HepG2 (cell line): ENCODE measurements around the gene TMEM214. TPM values are rescaled to one million over a fixed set of nuclear protein-coding genes. Genes with fewer than 3 reads are reported as not detected.

Experiments used
- CHD2 ChIP-seq: IDR thresholded peaks from 2 replicates; pipeline ENCODE4 v1.6.1; 2011; ENCODE audit warnings: low read depth, low read length, improper control_type of control experiment
- ELF3 ChIP-seq: IDR thresholded peaks from 2 replicates; pipeline ENCODE4 v1.6.1; 2016; ENCODE audit warnings: missing genetic modification reagents, missing compliant biosample characterization
- FOXA1 ChIP-seq, 2 experiments: fragments of 450-650 bp in 1 of 2; sonication (generic) in 1 of 2; formaldehyde crosslinking in 1 of 2; IDR thresholded peaks; 2 replicates each; pipeline versions ENCODE4 v1.4.0 to v1.6.1; 2016 to 2020; ENCODE audit warnings: missing genetic modification reagents in 1 of 2
- GATAD2A ChIP-seq: IDR thresholded peaks from 2 replicates; pipeline ENCODE4 v1.6.1; 2016
- KLF12 ChIP-seq: sonication (generic); formaldehyde crosslinking; IDR thresholded peaks from 2 replicates; pipeline ENCODE4 v1.4.0; 2020; ENCODE audit warnings: missing genetic modification reagents, borderline replicate concordance
- KLF6 ChIP-seq: IDR thresholded peaks from 2 replicates; pipeline ENCODE4 v1.8.0; 2016; ENCODE audit warnings: missing biosample characterization, missing genetic modification reagents
- MIER2 ChIP-seq: IDR thresholded peaks from 2 replicates; pipeline ENCODE4 v1.6.1; 2016; ENCODE audit warnings: missing biosample characterization, missing genetic modification reagents
- ONECUT2 ChIP-seq: sonication (generic); formaldehyde crosslinking; IDR thresholded peaks from 2 replicates; pipeline ENCODE4 v1.4.0; 2020; ENCODE audit warnings: missing genetic modification reagents
- SALL2 ChIP-seq: sonication (generic); formaldehyde crosslinking; IDR thresholded peaks from 2 replicates; pipeline ENCODE4 v1.8.1; 2023; ENCODE audit warnings: mild to moderate bottlenecking, missing genetic modification reagents, inconsistent platforms
- U2AF2 ChIP-seq: fragments of 200-400 bp; formaldehyde crosslinking; IDR thresholded peaks from 2 replicates; pipeline ENCODE4 v1.6.1; 2017; ENCODE audit warnings: low read depth, mild to moderate bottlenecking, low read length
- ZBTB21 ChIP-seq: sonication (generic); formaldehyde crosslinking; IDR thresholded peaks from 2 replicates; pipeline ENCODE4 v1.4.0; 2020; ENCODE audit warnings: missing genetic modification reagents
- ZFP1 ChIP-seq: IDR thresholded peaks from 2 replicates; pipeline ENCODE4 v1.6.1; 2016
- ZNF138 ChIP-seq: sonication (generic); formaldehyde crosslinking; IDR thresholded peaks from 2 replicates; pipeline ENCODE4 v1.5.0; 2020; ENCODE audit warnings: mild to moderate bottlenecking, low read depth, missing genetic modification reagents
- polyA plus RNA-seq, 8 experiments: library from polyadenylated mRNA; depleted of rRNA in 3 of 8; stranded (reverse) in 7 of 8; unstranded in 1 of 8; fragments of >200 nt; fragmentation: Illumina TruSeq in 4 of 8; extraction: Trizol in 4 of 8; gene quantifications; 2 replicates each; pipeline versions ENCODE4 v1.2.1 to v1.2.3, GENCODE V29; 2011 to 2016; ENCODE audit warnings: low read depth in 4 of 8, missing spikeins in 1 of 8, mixed read lengths in 1 of 8; ENCODE audit not compliant: insufficient read depth in 1 of 8
- total RNA-seq, 5 experiments: library from RNA; depleted of rRNA; stranded (reverse); fragments of >200 nt; fragmentation: Illumina TruSeq; extraction: Trizol; gene quantifications; 2 replicates each; pipeline ENCODE4 v1.2.3, GENCODE V29; 2016; ENCODE audit warnings: low read depth in 1 of 5
- TF ChIP-seq, protein P1 (sequence below): IDR thresholded peaks from 2 replicates; pipeline ENCODE4 v1.6.1; 2016
- TF ChIP-seq, protein P2 (sequence below): sonication (generic); formaldehyde crosslinking; IDR thresholded peaks from 2 replicates; pipeline ENCODE4 v1.4.0; 2020; ENCODE audit warnings: missing genetic modification reagents
- TF ChIP-seq, protein P3 (sequence below): sonication (generic); formaldehyde crosslinking; IDR thresholded peaks from 2 replicates; pipeline ENCODE4 v1.4.0; 2020; ENCODE audit warnings: missing genetic modification reagents, mild to moderate bottlenecking, borderline replicate concordance
- TF ChIP-seq, protein P4 (sequence below): IDR thresholded peaks from 2 replicates; pipeline ENCODE4 v1.6.1; 2012; ENCODE audit warnings: inconsistent platforms
- TF ChIP-seq, protein P5 (sequence below): IDR thresholded peaks from 2 replicates; pipeline ENCODE4 v1.6.1; 2018; ENCODE audit warnings: missing genetic modification reagents

The TMEM214 gene
- total and polyA plus RNA-seq, 2 of the 13 experiments (the other 11 are each of a cell fraction or from before 2014, with no cell fraction given), result 58.3 to 132 TPM

DNA sequence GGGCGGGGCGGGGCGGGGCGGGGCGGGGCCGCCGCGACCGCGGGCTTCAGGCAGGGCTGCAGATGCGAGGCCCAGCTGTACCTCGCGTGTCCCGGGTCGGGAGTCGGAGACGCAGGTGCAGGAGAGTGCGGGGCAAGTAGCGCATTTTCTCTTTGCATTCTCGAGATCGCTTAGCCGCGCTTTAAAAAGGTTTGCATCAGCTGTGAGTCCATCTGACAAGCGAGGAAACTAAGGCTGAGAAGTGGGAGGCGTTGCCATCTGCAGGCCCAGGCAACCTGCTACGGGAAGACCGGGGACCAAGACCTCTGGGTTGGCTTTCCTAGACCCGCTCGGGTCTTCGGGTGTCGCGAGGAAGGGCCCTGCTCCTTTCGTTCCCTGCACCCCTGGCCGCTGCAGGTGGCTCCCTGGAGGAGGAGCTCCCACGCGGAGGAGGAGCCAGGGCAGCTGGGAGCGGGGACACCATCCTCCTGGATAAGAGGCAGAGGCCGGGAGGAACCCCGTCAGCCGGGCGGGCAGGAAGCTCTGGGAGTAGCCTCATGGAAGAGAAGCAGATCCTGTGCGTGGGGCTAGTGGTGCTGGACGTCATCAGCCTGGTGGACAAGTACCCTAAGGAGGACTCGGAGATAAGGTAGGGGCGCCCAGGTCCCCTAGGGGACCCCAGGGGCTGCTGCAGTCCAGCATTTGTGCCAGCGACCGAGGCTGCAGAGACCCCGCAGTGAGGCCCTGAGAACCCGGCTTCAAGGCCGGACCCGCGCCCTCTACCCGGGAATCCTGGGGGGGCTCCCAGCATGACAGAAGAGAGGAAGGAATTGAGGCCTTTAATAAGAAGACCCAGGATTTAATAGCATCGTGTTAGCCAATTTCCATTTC is 54.2 kb downstream of the TMEM214 start, which contains the start of gene KHK (continued):
- peak; percentile 51; the same call in 1 of the 2 replicates for TF ChIP-seq ZNF138
- peak; percentile 25; the same call in 1 of the 2 replicates for TF ChIP-seq GATAD2A (CRISPR knock-in tag)
- TF ChIP-seq, protein P1, sequence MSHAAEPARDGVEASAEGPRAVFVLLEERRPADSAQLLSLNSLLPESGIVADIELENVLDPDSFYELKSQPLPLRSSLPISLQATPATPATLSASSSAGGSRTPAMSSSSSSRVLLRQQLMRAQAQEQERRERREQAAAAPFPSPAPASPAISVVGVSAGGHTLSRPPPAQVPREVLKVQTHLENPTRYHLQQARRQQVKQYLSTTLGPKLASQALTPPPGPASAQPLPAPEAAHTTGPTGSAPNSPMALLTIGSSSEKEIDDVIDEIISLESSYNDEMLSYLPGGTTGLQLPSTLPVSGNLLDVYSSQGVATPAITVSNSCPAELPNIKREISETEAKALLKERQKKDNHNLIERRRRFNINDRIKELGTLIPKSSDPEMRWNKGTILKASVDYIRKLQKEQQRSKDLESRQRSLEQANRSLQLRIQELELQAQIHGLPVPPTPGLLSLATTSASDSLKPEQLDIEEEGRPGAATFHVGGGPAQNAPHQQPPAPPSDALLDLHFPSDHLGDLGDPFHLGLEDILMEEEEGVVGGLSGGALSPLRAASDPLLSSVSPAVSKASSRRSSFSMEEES, result peak; percentile 6; the same call in 1 of the 2 replicates
- TF ChIP-seq, protein P2, sequence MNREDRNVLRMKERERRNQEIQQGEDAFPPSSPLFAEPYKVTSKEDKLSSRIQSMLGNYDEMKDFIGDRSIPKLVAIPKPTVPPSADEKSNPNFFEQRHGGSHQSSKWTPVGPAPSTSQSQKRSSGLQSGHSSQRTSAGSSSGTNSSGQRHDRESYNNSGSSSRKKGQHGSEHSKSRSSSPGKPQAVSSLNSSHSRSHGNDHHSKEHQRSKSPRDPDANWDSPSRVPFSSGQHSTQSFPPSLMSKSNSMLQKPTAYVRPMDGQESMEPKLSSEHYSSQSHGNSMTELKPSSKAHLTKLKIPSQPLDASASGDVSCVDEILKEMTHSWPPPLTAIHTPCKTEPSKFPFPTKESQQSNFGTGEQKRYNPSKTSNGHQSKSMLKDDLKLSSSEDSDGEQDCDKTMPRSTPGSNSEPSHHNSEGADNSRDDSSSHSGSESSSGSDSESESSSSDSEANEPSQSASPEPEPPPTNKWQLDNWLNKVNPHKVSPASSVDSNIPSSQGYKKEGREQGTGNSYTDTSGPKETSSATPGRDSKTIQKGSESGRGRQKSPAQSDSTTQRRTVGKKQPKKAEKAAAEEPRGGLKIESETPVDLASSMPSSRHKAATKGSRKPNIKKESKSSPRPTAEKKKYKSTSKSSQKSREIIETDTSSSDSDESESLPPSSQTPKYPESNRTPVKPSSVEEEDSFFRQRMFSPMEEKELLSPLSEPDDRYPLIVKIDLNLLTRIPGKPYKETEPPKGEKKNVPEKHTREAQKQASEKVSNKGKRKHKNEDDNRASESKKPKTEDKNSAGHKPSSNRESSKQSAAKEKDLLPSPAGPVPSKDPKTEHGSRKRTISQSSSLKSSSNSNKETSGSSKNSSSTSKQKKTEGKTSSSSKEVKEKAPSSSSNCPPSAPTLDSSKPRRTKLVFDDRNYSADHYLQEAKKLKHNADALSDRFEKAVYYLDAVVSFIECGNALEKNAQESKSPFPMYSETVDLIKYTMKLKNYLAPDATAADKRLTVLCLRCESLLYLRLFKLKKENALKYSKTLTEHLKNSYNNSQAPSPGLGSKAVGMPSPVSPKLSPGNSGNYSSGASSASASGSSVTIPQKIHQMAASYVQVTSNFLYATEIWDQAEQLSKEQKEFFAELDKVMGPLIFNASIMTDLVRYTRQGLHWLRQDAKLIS, result 0 out of 2 replicates have a peak, but pooled peaks have one; percentile 24
- no peak for TF ChIP-seq ZFP1 (CRISPR knock-in tag)
- TF ChIP-seq CHD2, result 0 out of 2 replicates have a peak, but pooled peaks have one; percentile 20
- TF ChIP-seq ELF3 (CRISPR knock-in tag), result peak; percentile 25; the same call in 1 of the 2 replicates
- TF ChIP-seq U2AF2, result no peak
- 0 out of 2 replicates have a peak, but pooled peaks have one; percentile 22 for TF ChIP-seq KLF6
- TF ChIP-seq ZBTB21 (CRISPR knock-in tag), result no peak
- TF ChIP-seq, protein P3, sequence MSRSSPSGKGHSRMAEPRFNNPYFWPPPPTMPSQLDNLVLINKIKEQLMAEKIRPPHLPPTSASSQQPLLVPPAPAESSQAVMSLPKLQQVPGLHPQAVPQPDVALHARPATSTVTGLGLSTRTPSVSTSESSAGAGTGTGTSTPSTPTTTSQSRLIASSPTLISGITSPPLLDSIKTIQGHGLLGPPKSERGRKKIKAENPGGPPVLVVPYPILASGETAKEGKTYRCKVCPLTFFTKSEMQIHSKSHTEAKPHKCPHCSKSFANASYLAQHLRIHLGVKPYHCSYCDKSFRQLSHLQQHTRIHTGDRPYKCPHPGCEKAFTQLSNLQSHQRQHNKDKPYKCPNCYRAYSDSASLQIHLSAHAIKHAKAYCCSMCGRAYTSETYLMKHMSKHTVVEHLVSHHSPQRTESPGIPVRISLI (CRISPR knock-in tag), result no peak
- 0 out of 2 replicates have a peak, but pooled peaks have one; percentile 6 for TF ChIP-seq MIER2 (CRISPR knock-in tag)
- TF ChIP-seq, protein P4, sequence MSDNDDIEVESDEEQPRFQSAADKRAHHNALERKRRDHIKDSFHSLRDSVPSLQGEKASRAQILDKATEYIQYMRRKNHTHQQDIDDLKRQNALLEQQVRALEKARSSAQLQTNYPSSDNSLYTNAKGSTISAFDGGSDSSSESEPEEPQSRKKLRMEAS, result peak; percentile 27
- peak; percentile 34 for TF ChIP-seq SALL2
- TF ChIP-seq ONECUT2 (CRISPR knock-in tag), result no peak
- TF ChIP-seq, protein P5, sequence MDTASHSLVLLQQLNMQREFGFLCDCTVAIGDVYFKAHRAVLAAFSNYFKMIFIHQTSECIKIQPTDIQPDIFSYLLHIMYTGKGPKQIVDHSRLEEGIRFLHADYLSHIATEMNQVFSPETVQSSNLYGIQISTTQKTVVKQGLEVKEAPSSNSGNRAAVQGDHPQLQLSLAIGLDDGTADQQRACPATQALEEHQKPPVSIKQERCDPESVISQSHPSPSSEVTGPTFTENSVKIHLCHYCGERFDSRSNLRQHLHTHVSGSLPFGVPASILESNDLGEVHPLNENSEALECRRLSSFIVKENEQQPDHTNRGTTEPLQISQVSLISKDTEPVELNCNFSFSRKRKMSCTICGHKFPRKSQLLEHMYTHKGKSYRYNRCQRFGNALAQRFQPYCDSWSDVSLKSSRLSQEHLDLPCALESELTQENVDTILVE (CRISPR knock-in tag), result no peak; the same call in 1 of the 2 replicates
- no peak for TF ChIP-seq FOXA1 (IDR thresholded peaks at IDR 0.05)
- no peak; the same call in 1 of the 2 replicates for TF ChIP-seq FOXA1 (CRISPR knock-in tag; IDR thresholded peaks at IDR 0.05)
- TF ChIP-seq KLF12 (CRISPR knock-in tag), result peak; percentile 54
